WTC11 (cell line): ENCODE results near the gene CELF4.

Experiments
- CTCF ChIP-seq: fragments of 200-600 bp; IDR thresholded peaks from 2 replicates; pipeline ENCODE4 v1.8.0; 2022; ENCODE audit warnings: antibody characterized with exemption
- HMGA2 ChIP-seq: fragments of 250-450 bp; sonication (Bioruptor Pico); IDR thresholded peaks from 2 replicates; pipeline ENCODE4 v1.4.0; 2021; ENCODE audit warnings: mild to moderate bottlenecking, moderate library complexity
- NR2C2 ChIP-seq: sonication (generic); formaldehyde crosslinking; IDR thresholded peaks from 2 replicates; pipeline ENCODE4 v1.8.0; 2022; ENCODE audit warnings: mild to moderate bottlenecking, missing genetic modification reagents
- USF2 ChIP-seq: sonication (generic); formaldehyde crosslinking; IDR thresholded peaks from 2 replicates; pipeline ENCODE4 v1.8.1; 2023; ENCODE audit warnings: mild to moderate bottlenecking, missing genetic modification reagents, moderate library complexity

DNA sequence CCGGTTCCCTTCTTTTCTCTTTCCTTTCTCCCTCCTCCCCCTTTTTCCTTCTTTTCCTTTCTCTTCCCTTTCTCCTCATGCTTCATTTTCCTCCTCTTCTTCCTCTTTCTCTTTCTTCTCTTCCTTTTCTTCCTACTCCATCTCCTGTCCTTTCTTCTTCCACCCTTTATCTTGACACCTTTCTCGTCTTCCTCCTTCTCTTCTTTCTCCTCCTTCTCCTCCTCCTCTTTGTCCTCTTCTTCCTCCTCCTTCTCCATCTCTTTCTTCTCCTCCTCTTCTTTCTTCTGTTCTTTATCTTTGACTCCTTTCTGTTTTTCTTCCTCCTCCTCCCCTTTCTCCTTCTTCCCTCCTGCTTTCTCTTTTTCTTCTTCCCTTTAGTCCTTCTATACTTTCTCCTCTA lies 53.2 kb downstream of the CELF4 start:
- TF ChIP-seq CTCF (no peak), NR2C2 (CRISPR knock-in tag) (no peak), USF2 (no peak), HMGA2 (CRISPR knock-in tag) (no peak)
